ENCODE data around the gene NMS. TPM values are rescaled to one million over a fixed set of nuclear protein-coding genes. Genes with fewer than 3 reads are reported as not detected.

The NMS gene
- total and polyA plus RNA-seq, 2 donors (not counting 1 experiment from before 2014, with no cell fraction given): not detected

- Histone ChIP-seq H3K4me3 (replicated peaks in 1 of 4; ENCODE audit: control extremely low read depth in 1 of 4, insufficient read depth in 1 of 4, low read depth in 3 of 4, low read length in 4 of 4) (no peak overlapping the region), H3K79me2 (ENCODE audit: control insufficient read depth, insufficient read depth, low read length) (no peaks in the 10 kb centered on the region), H2AFZ (ENCODE audit: low read length) (no peak overlapping the region), H3K4me2 (ENCODE audit: extremely low read depth, insufficient read depth, low read length) (no peak overlapping the region), H4K20me1 (ENCODE audit: control insufficient read depth, extremely low read depth, insufficient read depth, low read length) (no peaks in the 10 kb centered on the region), H3K4me1 (ENCODE audit: control insufficient read depth, extremely low read depth, insufficient read depth, low read length) (no peaks in the 10 kb centered on the region), H3K9me3 (ENCODE audit: control insufficient read depth, insufficient read depth, low read depth, low read length) (no peaks in the 10 kb centered on the region), H3K36me3 (ENCODE audit: control insufficient read depth, insufficient read depth, low read length) (no peaks in the 10 kb centered on the region), H3K9ac (ENCODE audit: insufficient read depth, low read length) (no peak overlapping the region), H3K27me3 (ENCODE audit: control insufficient read depth, insufficient read depth, low read length) (no peaks in the 10 kb centered on the region), H3K27ac (ENCODE audit: insufficient read depth, low read length) (no peak overlapping the region)
- no peak for TF ChIP-seq CTCF (conservative IDR thresholded peaks at IDR 0.05 in 1 of 2, IDR thresholded peaks at IDR 0.05 in 1 of 2; ENCODE audit: low read depth in 1 of 2, low read length in 2 of 2)
- no peak for TF ChIP-seq EZH2 (IDR thresholded peaks at IDR 0.05; ENCODE audit: low read length, missing control alignments)
- no peak for DNase-seq (ENCODE audit: low read depth in 2 of 2)
These were observed 9.3 kb upstream of the NMS start for GRCh38 chr2:100460904-100461530.

- H3K9ac ChIP-seq (ENCODE audit: insufficient read depth, low read length): no peak overlapping the region
- no peaks in the 10 kb centered on the region for H4K20me1 ChIP-seq (ENCODE audit: control insufficient read depth, extremely low read depth, insufficient read depth, low read length)
- H3K4me1 ChIP-seq (ENCODE audit: control insufficient read depth, extremely low read depth, insufficient read depth, low read length): no peaks in the 10 kb centered on the region
- no peaks in the 10 kb centered on the region for H3K79me2 ChIP-seq (ENCODE audit: control insufficient read depth, insufficient read depth, low read length)
- no peak overlapping the region for H3K4me2 ChIP-seq (ENCODE audit: extremely low read depth, insufficient read depth, low read length)
- H3K9me3 ChIP-seq (ENCODE audit: control insufficient read depth, insufficient read depth, low read depth, low read length): no peaks in the 10 kb centered on the region
- TF ChIP-seq CTCF (conservative IDR thresholded peaks at IDR 0.05 in 1 of 2, IDR thresholded peaks at IDR 0.05 in 1 of 2; ENCODE audit: low read depth in 1 of 2, low read length in 2 of 2): no peak
- TF ChIP-seq EZH2 (IDR thresholded peaks at IDR 0.05; ENCODE audit: low read length, missing control alignments): no peak
- H3K27ac ChIP-seq (ENCODE audit: insufficient read depth, low read length): no peak overlapping the region
- H2AFZ ChIP-seq (ENCODE audit: low read length): no peak overlapping the region
- H3K27me3 ChIP-seq (ENCODE audit: control insufficient read depth, insufficient read depth, low read length): no peaks in the 10 kb centered on the region
- DNase-seq (ENCODE audit: low read depth in 2 of 2): peak; percentile 5
- no peaks in the 10 kb centered on the region for H3K36me3 ChIP-seq (ENCODE audit: control insufficient read depth, insufficient read depth, low read length)
- no peak overlapping the region for H3K4me3 ChIP-seq (replicated peaks in 1 of 4; ENCODE audit: control extremely low read depth in 1 of 4, insufficient read depth in 1 of 4, low read depth in 3 of 4, low read length in 4 of 4)
These were observed 724 bp downstream of the NMS start for GRCh38 chr2:100470898-100471514.

GRCh38 chr2:100476606-100477005 is 6.3 kb downstream of the NMS start:
- Histone ChIP-seq H2AFZ (ENCODE audit: low read length) (no peak overlapping the region), H3K9ac (ENCODE audit: insufficient read depth, low read length) (no peak overlapping the region), H4K20me1 (ENCODE audit: control insufficient read depth, extremely low read depth, insufficient read depth, low read length) (no peaks in the 10 kb centered on the region), H3K4me3 (replicated peaks in 1 of 4; ENCODE audit: control extremely low read depth in 1 of 4, insufficient read depth in 1 of 4, low read depth in 3 of 4, low read length in 4 of 4) (no peak overlapping the region), H3K4me2 (ENCODE audit: extremely low read depth, insufficient read depth, low read length) (no peak overlapping the region), H3K4me1 (ENCODE audit: control insufficient read depth, extremely low read depth, insufficient read depth, low read length) (no peaks in the 10 kb centered on the region), H3K27me3 (ENCODE audit: control insufficient read depth, insufficient read depth, low read length) (no peaks in the 10 kb centered on the region), H3K36me3 (ENCODE audit: control insufficient read depth, insufficient read depth, low read length) (no peaks in the 10 kb centered on the region), H3K27ac (ENCODE audit: insufficient read depth, low read length) (no peak overlapping the region), H3K9me3 (ENCODE audit: control insufficient read depth, insufficient read depth, low read depth, low read length) (no peaks in the 10 kb centered on the region), H3K79me2 (ENCODE audit: control insufficient read depth, insufficient read depth, low read length) (no peaks in the 10 kb centered on the region)
- TF ChIP-seq CTCF (conservative IDR thresholded peaks at IDR 0.05 in 1 of 2, IDR thresholded peaks at IDR 0.05 in 1 of 2; ENCODE audit: low read depth in 1 of 2, low read length in 2 of 2) (no peak), EZH2 (IDR thresholded peaks at IDR 0.05; ENCODE audit: low read length, missing control alignments) (no peak)
- DNase-seq (ENCODE audit: low read depth in 2 of 2): no peak
